NCI-H446 treated with DMSO at 0.1 percent for 48 hours (cell line): Measurements from ENCODE around the gene RHCE.
"Not testable (repeated sequence)": the region's sequence is repeated elsewhere in the genome, so short reads cannot be mapped to it uniquely, and the experiment has no call there.

Experiments
- DNase-seq: peaks from one replicate; lab custom pipeline; 2025; lab: John Stamatoyannopoulos, UW

Gene RHCE

DNA sequence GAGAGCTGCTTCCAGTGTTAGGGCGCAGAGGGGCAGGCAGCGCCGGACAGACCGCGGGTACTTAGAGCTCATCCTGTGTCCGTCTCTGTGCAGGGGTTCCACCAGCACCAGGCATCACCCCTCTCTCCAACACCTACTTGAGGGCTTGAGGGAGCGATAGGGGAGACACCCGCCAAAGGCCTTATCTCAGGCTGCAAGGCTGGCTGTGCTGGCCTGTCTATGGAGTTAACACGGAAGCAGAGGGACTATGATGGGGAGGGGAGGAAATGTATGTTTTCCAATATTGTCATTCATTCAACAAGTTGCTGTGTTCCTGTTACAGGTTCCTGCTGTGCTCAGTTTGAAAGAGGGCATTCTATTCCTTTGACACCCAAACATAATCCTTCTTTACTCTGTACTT, at the start of gene RHCE:
Gene RHCE, minus strand, starts transcription at position 111 of the 400 bp plus-strand sequence. Its CDS starts 39 bp downstream, at position 72.
- not testable (repeated sequence) for DNase-seq

DNA sequence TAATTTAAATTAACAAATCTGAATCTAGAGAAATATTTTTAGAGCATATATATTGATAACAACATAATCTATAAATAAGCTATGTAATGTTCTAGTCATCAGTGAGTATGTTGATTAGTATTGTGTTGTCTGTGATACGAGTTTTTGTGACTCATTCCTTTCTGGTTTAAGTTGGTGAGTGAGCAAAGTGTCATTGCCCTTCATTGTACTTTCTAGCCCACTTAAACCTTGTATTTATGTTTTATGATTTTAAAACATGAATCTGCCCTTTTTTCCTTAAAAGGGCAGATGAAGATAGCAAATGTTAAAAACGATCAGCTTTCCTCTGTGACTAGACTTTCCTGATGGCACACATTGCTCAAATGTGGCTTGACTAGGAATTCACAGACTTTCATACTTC, 48.6 kb upstream of the RHCE start:
- no peak for DNase-seq

DNA sequence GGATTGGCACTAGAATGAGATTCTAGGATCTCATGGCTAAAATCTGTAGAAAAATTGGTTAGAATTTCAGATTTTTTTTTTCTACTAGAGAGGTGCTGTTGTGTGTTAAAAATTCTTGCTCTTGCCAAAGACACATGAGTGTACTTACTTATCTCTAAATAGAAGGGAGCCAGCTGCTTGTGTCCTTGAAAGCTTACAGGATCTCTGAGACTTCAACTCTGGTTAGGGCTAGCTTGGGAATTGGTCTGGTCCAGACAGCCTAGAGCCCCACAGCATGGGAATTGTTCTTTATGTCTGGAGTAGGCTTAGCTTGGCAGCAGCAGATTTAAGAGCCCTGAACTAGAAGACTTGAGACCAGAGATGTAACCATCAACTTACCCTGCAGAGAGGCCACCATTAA, 47.4 kb upstream of the RHCE start:
- DNase-seq: no peak

DNA sequence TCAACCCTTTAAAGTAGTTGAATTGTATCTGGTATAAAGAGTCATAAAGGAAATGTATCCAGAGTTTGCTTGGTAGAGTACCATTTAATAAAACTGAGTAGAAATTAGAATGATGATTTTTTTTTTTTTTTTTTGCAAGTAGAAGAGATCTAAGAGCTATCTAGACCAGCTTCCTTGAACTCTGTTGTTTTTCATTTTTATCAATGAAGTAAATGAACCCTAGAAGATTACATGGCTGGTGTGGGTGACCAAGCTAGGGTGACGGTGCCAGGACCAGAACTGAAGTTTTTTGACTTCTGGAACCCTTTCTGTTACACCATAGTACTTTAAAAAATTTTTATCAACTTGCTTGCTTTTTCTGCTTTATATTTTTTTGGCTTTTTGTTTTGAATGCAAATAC, 47.0 kb upstream of the RHCE start:
- no peak for DNase-seq

DNA sequence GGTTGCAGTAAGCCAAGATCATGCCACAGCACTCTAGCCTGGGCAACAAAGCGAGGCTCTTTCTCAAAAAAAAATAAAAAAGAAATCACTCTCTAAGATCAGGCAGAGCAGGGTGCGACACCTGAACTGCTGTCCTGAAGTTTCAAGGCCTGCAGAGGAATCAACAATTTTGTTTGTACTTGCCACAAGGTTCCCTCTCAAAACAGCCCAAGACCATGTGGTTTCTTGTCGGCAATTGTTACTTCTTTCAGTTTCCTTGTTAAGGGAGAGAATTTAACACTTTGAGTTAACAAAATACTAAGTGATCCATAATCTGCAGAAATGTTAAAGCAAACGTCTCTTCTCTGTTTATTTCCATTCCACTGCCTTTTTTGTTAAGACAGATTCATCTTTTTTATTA, 46.6 kb upstream of the RHCE start:
- no peak for DNase-seq

DNA sequence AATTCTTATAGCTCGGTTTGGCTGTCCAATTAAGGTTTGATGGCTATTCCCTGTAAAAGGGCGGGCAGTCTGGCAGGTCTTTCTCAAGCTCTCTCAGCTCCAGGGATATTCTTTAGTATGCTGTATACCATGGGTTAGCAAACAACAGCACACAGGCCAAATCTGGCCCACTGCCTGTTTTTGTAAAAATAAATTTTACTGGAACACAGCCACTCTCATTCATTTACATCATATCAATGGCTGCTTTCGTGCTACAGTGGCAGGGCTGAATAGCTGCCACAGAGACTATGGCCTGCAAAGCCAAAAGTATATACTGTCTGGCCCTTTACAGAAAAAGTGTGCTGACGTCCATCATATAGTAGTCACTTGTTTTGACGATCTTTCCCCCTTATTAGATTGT, 42.1 kb upstream of the RHCE start:
- DNase-seq: peak; percentile 75

DNA sequence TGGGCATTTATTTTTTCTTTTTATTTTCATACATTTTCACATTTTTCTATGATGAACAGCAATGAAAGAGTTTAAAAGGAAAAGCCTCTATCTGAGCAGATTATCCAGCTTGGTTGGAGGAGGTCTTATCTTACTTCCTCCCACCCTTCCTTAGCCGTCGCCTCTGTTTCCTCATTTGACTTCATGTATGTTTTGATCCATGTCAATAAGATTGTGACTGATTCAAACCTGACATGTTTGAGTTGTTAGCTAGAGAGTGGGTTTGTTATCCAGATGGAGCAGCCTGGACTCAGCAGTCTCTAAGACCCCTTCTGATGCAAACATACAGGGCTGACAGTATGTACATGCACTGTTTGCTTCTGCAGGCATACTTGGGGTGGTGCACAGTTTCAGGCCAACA, 41.2 kb upstream of the RHCE start:
- DNase-seq: no peak

DNA sequence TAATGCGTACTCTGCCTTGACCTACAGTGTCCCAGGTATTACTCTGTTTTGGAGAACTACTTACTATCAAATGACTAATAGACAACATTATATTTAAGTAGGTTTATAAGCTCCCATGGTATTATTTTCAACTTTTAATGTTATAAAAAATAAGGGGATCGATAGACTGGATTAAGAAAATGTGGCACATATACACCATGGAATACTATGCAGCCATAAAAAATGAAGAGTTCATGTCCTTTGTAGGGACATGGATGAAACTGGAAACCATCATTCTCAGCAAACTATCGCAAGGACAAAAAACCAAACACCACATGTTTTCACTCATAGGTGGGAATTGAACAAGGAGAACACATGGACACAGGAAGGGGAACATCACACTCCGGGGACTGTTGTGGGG, 40.2 kb upstream of the RHCE start:
- DNase-seq: not testable (repeated sequence)

DNA sequence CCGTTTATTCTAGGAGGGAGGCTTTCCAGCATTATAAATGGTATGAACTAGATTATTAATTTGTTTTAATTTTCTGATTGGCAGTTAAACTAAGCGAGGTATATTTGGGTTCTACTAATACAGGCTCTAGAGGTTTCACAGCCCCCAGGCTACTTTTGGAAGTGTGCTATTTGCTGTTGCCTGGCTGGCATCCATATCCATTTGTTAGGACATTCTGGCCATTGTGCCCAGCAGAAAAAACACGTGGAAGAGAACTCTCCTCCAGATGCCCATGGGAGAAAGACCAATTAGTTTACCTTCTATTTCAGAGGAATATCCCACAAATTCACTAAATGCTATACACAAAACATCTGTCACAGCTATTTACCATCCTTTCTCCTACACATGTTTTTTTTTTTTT, 39.4 kb upstream of the RHCE start:
- DNase-seq: no peak

DNA sequence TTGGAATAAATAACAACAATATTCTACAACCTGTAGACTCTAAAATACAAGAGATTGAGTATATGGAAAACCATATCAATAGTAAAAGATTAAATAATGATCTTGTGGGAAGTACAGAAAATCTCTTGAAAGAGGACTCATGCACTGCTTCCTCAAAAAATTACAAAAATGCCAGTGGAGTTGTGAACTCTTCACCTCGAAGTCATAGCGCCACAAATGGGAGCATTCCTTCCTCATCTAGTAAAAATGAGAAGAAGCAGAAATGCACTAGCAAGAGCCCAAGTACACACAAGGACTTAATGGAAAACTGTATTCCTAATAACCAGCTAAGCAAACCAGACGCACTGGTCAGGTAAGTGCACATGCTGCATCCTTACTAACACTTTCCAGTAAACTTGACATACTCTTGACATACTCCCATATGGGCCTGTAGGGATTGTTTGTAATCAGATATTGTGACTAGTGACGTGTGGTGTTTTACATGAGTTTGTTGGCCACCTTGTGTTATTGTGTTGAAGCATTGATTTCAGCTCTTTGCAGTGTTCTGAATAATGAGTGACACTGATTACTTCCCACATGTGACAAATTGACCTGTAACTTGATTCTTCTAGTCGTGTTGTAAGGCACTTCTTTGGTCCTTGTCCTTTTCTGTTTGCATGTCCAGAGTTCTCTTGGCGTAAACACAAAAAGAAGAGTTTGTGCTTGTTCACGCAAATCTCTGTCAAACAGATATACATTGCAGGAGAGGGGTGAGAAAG, 38.1 kb upstream of the RHCE start:
- no peak for DNase-seq

DNA sequence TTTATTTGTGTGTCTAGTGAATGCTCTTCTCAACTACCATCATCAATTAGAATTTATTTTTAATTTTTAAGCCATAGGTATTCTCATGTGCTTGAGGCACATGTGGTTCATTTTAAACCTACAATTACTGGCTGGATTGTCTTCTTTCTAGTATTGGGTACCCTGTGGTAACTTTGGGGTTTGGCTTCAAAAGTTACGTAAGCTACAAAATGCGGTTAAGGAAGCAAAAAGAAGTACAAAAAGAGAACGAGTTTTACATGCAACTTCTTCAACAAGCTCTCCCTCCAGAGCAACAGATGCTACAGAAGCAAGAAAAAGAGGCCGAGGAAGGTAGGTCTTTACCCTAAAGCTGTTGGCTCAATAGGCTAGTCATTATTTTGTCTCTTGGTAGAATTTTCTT, 35.9 kb upstream of the RHCE start:
- no peak for DNase-seq

DNA sequence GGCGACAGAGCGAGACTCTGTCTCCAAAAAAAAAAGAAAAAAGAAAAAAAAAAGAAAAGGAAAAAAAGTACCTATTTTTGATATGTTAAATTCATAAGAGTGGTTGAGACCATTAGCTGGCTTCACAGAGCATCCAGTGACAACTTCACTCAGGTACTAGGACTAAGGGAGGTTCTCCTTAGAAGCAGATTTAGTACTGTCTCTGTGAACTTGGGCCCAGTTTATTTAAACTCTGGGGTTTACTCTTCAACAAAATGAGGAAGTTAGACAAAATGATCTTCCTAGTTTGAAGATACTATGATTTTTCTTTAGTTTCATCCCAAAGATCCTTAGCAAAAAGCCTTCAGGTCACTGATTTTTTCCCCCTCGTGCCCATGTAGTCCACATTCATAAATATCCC, 31.3 kb upstream of the RHCE start:
- DNase-seq: no peak

DNA sequence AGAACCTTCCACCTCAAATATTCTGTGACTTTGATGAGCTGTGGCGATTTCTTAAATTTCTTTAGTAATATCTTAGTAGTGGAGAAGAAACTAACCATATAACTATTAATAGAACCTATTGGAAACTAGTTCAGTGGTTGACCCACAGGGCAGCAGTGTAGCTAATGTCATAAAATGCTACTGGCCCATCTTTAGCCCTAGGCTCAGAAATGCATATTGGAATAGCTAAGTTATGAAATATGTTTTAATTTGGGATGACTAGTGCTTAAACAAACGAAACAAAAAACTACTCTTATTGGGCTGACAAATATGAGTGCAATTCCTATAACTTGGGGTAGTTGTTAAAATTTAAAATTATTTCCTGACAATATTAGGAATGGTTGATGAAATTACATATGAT, 30.3 kb upstream of the RHCE start:
- no peak for DNase-seq

DNA sequence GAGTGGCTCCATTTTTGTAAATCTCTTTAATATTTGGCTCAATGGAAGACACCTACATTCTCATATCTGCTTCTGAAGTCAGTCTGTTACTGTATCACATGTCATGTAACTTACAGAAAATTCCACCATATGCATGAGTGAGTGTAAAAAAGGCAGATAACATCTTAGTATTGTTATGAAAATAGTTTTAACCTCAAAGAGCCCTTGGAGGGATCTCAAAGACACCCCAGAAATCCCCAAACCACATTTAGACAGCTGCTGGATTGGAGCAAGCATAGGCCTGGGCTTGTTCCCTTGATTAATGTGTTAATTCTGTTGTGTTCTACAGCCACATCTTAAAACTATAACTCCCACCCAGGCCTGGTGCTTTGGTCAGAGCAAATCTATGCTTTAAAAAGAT, 26.9 kb upstream of the RHCE start:
- no peak for DNase-seq

DNA sequence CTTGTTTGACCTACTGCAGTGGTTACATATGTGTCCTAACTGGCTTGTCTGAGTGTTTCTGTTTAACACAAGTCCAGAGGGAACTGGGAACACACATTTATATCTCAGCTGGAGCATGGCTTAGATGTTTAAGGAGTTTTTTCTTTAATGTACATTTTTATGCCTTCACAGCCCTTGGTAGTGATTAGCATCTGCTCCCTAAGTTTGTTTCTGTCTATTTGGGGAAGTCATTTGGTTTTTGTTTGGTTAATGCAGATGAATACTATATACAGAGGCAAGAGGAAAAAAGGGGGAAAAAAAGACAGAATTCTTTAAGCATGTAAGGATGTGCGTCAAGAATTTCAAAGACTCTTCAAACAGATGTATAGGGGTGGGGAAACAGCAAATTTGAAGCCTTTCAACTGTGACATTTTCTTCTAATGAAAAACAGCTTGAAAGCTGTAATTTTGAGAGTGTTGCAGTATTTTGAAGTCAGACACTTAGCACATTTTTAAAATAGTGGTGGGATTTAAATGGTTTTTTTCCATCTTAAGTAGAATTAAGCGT, 25.4 kb upstream of the RHCE start:
- no peak for DNase-seq

DNA sequence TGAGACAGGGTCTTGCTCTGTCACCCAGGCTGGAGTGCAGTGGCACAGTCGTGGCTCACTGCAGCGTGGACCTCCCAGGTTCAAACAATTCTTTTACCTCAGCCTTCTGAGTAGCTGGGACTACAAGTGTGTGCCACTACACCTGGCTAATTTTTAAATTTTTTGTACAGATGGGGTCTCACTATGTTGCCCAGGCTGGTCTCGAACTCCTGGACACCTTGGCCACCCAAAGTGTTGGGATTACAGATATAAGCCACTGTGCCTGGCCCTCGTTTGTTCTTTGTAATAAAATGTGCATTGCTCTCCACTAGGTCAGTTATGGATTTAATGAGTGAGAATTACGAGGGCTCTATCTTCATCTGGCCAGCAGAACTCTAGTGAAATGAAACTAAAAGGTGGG, 24.0 kb upstream of the RHCE start:
- DNase-seq: not testable (repeated sequence)

DNA sequence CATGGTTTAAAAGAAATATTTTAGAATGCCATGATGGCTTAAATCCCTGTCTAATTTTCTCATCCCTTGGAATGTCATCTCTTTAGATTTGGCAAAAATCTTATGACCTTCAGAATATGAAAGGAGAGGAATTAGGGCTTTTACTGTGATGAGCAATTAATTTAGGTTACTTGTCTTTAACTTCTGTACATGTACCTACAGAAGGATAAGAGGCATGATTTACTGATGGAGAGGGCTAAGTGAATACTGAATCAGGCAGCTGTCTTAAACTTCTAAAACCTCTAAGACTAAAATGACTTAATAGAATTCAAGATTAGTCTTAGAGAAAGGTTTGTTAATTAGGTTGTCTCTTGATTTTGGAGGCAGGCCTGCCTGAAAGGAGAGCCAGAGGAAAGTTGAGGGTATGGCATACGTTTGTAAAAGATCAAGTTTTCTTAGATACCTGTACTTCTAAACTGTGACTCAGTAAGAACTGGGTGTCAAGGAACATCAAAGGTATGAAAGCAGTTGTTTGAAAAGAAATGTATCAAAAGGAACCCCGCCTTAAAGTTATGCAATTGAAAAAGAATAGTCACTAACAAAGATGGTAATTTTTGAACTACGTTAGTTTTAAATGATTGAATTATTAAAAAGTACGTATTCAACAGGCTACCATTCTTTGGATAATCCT, 22.5 kb upstream of the RHCE start:
- no peak for DNase-seq

DNA sequence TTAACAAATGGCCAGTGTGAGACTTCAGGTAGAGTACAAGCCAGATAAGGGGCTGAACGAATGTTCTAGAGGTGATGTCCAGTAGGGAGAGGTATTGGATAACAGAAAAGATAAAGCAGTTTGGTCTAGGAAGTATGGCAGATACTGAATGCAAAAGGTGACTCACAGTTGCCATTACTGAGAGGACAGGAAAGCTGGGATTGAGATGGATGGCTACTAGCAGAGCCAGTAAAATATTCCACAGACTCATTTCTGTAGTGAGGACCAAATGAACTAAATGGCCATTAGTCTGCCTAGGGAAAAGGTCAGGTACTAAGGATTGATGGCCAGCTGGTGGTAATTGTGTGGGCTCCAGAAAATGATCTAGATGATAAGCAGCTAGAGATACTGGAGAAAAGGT, 21.6 kb upstream of the RHCE start:
- no peak for DNase-seq

DNA sequence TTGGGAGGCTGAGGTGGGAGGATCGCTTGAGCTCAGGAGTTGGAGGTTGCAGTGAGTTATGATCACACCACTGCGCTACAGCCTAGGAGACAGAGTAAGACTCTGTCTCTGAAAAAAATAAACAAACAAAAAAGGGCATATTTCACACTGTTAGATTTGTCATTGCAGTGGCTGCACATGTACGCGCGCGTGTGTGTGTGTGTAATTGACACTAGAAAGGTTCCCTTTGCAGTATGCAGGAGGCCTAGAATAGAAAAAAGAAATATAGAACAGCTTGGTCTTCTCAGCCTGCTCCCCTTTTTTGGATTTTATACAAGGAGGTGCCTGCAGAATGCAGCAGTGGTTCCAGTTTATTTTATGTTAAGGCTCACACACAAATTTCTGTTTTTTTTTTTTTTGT, 18.7 kb upstream of the RHCE start:
- DNase-seq: no peak

DNA sequence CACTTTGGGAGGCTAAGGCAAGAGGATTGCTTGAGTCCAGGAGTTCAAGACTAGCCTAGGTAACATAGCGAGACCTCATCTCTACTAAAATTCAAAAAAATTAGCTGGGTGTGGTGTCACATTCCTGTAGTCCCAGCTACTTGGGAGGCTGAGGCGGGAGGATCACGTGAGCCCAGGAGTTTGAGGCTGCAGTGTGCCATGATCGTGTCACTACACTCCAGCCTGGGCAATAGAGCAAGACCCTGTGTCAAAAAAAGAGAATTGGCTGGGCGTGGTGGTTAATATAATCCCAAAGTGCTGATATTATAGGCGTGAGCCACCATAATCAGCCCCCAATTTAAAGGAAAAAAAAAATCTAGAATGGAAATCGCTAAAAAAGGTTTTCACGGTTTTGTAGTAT, 17.0 kb upstream of the RHCE start:
- DNase-seq: no peak

DNA sequence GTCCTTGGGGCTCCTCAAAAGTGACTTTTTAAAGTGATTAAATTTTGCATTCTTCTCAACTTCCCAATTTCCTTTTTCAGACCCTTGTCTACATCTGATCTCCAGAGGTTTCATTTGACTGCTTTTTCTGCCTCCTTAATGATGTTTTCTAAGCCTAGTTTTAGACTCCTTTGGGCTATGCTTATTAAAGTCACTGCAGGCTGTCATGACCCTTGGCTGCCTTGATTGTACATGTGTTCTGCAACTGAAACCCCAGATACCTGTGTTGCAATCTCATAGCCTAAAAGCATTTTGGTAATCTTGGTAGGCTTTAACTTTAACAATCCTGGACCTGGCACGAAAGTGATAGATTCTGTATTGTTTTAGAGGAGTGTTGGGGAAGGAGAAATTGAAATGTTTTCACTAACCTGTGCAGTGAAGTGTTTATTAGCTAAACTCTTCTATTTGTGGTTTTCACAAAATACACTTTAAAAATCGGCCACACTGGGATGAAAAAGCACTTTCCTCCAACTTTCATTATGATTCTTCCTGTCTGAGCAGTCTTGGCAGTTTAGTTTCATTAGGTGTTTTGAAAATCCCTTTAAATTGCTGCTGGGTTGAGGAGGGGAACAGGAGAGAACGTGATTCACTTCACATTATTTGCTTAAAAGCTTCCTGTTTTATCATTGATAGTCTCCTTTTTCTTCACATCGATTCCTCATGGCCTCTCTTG, 14.9 kb upstream of the RHCE start:
- no peak for DNase-seq

DNA sequence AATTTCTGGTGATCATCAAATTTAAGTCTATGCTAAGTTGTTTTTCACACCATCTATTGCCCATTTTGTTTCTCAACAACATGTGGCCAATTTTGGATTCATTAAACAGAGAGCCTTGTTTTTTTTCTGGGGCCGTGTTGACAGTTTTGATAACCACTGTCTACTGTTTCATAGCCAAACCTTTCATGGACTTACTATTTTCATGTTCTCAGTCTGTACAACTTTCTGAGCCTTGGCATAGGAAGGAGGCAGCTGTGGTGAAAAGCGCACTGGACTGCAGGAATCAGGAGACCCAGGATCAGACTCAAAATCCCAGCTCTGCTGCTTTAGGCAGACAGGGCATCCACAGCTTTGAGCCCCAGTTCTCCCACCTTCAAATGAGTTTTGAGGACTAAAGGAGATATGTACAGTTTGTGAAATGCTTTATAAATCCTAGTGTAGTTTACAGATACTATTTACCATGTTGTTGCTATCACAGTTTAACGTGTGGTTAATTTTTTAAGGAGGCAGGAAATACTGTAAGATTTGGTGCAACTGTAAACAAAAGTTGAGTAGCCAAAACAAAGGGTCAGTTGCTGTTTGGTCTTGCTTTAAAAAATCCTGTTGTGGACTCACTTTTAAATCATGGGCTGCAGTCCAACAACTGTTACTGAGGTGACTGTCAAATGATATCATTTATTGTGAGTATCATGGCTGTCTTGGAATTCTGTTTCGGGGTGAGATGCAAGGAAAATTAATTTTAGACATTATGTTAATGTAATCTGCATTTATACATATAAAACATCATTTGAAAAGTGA, 13.0 kb upstream of the RHCE start:
- DNase-seq: peak; percentile 9
